Fibroblast of villous mesenchyme (primary cell): Measurements from ENCODE around the gene HSD17B11. TPM values are rescaled to one million over a fixed set of nuclear protein-coding genes. Genes with fewer than 3 reads are reported as not detected.

Experiments used
- DNase-seq: peaks from one replicate; pipeline ENCODE4 v3.0.0-alpha.2; 2010; ENCODE audit warnings: low read depth
- H3K4me3 ChIP-seq: 2 replicates; pipeline ENCODE4 v1.5.1; 2011; ENCODE audit warnings: low read depth, mild to moderate bottlenecking, low read length
- total RNA-seq: library from RNA; depleted of rRNA; stranded (reverse); fragments of >200 nt; gene quantifications from 2 replicates; pipeline ENCODE4 v1.2.3, GENCODE V29; 2012
- TF ChIP-seq, protein P1 (sequence below): IDR thresholded peaks from 2 replicates; pipeline ENCODE4 v1.5.1; 2012; ENCODE audit warnings: low read depth, mild to moderate bottlenecking, low read length; ENCODE audit not compliant: insufficient read depth

HSD17B11 gene, protein sequence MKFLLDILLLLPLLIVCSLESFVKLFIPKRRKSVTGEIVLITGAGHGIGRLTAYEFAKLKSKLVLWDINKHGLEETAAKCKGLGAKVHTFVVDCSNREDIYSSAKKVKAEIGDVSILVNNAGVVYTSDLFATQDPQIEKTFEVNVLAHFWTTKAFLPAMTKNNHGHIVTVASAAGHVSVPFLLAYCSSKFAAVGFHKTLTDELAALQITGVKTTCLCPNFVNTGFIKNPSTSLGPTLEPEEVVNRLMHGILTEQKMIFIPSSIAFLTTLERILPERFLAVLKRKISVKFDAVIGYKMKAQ
- total RNA-seq = 24.2 and 26.3 TPM in 2 replicates

GRCh38 chr4:87390891-87391575 is at the start of gene HSD17B11:
HSD17B11 (minus strand) TSS chr4:87391188; CDS start chr4:87391070, 118 bp downstream.
- TF ChIP-seq, protein P1, sequence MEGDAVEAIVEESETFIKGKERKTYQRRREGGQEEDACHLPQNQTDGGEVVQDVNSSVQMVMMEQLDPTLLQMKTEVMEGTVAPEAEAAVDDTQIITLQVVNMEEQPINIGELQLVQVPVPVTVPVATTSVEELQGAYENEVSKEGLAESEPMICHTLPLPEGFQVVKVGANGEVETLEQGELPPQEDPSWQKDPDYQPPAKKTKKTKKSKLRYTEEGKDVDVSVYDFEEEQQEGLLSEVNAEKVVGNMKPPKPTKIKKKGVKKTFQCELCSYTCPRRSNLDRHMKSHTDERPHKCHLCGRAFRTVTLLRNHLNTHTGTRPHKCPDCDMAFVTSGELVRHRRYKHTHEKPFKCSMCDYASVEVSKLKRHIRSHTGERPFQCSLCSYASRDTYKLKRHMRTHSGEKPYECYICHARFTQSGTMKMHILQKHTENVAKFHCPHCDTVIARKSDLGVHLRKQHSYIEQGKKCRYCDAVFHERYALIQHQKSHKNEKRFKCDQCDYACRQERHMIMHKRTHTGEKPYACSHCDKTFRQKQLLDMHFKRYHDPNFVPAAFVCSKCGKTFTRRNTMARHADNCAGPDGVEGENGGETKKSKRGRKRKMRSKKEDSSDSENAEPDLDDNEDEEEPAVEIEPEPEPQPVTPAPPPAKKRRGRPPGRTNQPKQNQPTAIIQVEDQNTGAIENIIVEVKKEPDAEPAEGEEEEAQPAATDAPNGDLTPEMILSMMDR = peak; percentile 19
- DNase-seq = peak; percentile 96
- H3K4me3 ChIP-seq = peak within 1 kb of the TSS; percentile 88

- DNase-seq = no peak
- no peak overlapping the region for H3K4me3 ChIP-seq
- TF ChIP-seq, protein P1 = no peak
These were observed 42.4 kb upstream of the HSD17B11 start for GRCh38 chr4:87433342-87433741.

DNA sequence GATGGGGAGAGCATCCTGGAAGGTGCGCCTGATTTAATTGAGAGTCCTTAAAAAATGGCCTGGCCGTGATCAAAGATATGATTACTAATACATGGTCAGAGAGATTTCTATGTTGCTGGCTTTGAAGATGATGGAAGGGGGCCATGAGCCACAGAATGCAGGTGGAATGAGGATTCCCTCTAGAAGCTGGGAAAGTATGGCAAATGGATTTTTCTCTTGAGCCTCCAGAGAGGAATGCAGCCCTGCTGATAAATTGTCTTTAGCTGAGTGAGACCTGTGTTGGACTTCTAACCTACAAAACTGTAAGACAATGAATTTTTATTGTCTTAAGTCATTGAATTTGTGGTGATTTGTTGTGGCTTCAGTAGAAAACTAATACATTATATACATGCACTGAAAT is 39.0 kb upstream of the HSD17B11 start:
- H3K4me3 ChIP-seq = no peak overlapping the region
- DNase-seq = no peak
- TF ChIP-seq, protein P1 = no peak

DNA sequence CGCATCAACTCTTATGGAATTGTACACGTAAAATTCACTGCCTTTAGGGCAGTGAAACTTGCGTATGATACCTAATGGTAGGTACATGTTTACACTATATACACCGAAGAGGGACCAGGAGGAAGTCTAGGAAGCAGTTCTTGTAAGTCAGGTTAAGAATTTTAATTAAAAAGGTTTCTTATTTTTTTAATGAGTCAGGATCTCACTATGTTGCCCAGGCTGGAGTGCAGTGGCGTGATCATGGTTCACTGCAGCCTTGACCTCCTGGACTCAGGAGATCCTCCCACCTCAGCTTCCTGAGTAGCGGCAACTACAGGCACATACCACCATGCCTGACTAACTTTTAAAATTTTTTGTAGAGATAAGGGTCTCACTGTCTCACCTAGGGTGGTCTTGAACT is 38.0 kb upstream of the HSD17B11 start:
- TF ChIP-seq, protein P1 = no peak
- no peak for DNase-seq
- H3K4me3 ChIP-seq = no peak overlapping the region

GRCh38 chr4:87427518-87427868 is 36.5 kb upstream of the HSD17B11 start:
- H3K4me3 ChIP-seq = no peak overlapping the region
- TF ChIP-seq, protein P1 = no peak
- DNase-seq = no peak

DNA sequence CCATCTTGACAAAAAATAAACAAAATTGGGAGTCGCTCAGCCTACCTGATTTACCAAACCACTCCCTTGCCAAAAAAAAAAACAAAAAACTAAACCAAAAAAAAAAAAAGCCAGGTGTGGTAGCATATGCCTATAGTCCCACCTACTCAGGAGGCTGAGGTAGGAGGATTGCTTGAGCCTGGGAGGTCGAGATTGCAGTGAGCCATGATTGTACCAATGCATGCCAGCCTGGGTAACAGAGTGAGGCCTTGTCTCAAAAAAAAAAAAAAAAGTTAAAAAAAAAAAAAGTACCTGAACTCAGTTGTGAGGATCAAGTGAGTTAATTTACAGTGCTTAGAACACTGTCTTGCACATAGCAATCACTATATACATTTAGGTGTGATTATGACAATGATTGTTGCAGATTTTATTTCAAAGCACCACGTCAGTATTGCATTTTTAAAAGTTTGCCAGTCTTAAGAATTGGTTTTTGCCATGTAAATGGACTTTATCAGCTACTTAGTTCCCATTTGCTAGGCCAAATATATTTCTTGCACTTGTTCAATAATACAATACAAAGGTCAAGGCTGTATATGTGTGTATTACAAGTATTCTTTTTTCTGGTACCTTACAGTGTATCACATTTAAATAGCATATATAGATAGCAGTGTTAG is 36.0 kb upstream of the HSD17B11 start:
- DNase-seq = no peak

More for the DNA sequence above, 36.0 kb upstream of the HSD17B11 start:
- no peak overlapping the region for H3K4me3 ChIP-seq
- TF ChIP-seq, protein P1 = no peak
